ENCODE results near the gene AKT1S1. TPM values are rescaled to one million over a fixed set of nuclear protein-coding genes. Genes with fewer than 3 reads are reported as not detected.

AKT1S1 gene
- total and polyA plus RNA-seq, 2 donors (not counting 1 experiment from before 2014, with no cell fraction given): 16.6 to 23.0 TPM

DNA sequence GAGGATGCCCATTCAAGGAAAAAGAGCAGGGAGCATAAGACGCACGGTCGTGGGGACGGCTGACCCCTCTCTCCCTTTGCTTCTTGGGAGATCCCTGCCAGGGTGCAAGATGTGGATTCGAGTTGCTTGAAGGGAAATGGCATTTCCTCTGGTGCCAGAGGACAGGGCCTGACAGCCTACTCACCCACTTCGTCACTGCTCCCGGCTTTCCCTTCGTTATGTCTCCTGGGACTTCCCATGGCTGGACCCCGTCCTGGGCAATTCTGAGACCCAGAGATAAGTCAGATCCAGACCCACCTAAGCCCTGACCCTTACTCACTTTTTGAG lies 1.6 kb upstream of the AKT1S1 start:
- Mint-ChIP-seq H3K27ac (peak overlapping the region; percentile 53), H3K9me3 (ENCODE audit: insufficient read depth) (no peaks in the 10 kb centered on the region), H3K4me1 (peaks cover 21% of the 10 kb centered on the region), H3K4me3 (no peak overlapping the region), H3K27me3 (no peaks in the 10 kb centered on the region)
- intact Hi-C loops (cut with micrococcal nuclease): loop anchor here (1.0 kb wide), 1 partner anchor 12 kb away; no protein-coding TSS in a partner anchor
- H3K4me1 ChIP-seq (ENCODE audit: control insufficient read depth in 2 of 2, insufficient read depth in 2 of 2, low read length in 2 of 2): peaks cover 12 to 20% of the 10 kb centered on the region in 2 donors
- ChIA-PET CTCF (interaction anchor here (0.6 to 1.2 kb wide), 2 partner anchors 10 to 485 kb away, joined by 3 to 4 read pairs; no protein-coding TSS in a partner anchor), POLR2A (interaction anchor here (0.7 kb wide), 1 partner anchor 752 kb away, joined by 4 read pairs; no protein-coding TSS in a partner anchor)
- no peaks in the 10 kb centered on the region for H3K27me3 ChIP-seq (replicated peaks in 1 of 4; ENCODE audit: control extremely low read depth in 1 of 4, control insufficient read depth in 3 of 4, insufficient read depth in 4 of 4, low read length in 3 of 4)
- peaks cover 0 to 51% of the 10 kb centered on the region in 2 experiments for H3K36me3 ChIP-seq (replicated peaks in 1 of 2; ENCODE audit: control extremely low read depth in 1 of 2, control insufficient read depth in 1 of 2, extremely low read depth in 1 of 2, insufficient read depth in 2 of 2, low read length in 1 of 2)
- DNase-seq (no peak), ATAC-seq (ENCODE audit: low read depth) (no peak)
- H3K27ac ChIP-seq (ENCODE audit: low read length in 2 of 2): peak overlapping the region in 1 of 2 donors; percentile 98
- H3K4me2 ChIP-seq (replicated peaks; ENCODE audit: low read depth, low read length, poor library complexity, severe bottlenecking): peak overlapping the region; percentile 93
- no peaks in the 10 kb centered on the region for H3K9me3 ChIP-seq (ENCODE audit: control extremely low read depth in 1 of 3, control insufficient read depth in 2 of 3, insufficient read depth in 1 of 3, low read length in 2 of 3)
- no peak overlapping the region for H2AFZ ChIP-seq (ENCODE audit: insufficient read depth, low read depth, low read length, poor library complexity, severe bottlenecking)
- 92% methylated on average over 8 of the region's 9 CpGs for WGBS (ENCODE audit: insufficient coverage)
- no peak overlapping the region for H3K4me3 ChIP-seq (ENCODE audit: control extremely low read depth in 1 of 5, extremely low read depth in 1 of 5, insufficient read depth in 1 of 5, low read depth in 2 of 5, low read length in 4 of 5)
- H3K79me2 ChIP-seq (ENCODE audit: control insufficient read depth, insufficient read depth, low read length): peaks cover 35% of the 10 kb centered on the region
- H3K9ac ChIP-seq (ENCODE audit: low read length): no peak overlapping the region
- peaks cover 47% of the 10 kb centered on the region for H4K20me1 ChIP-seq (ENCODE audit: control insufficient read depth, insufficient read depth, low read length, poor library complexity, severe bottlenecking)
- no peak for TF ChIP-seq CTCF (IDR thresholded peaks at IDR 0.05)
- no peak for TF ChIP-seq EZH2 (IDR thresholded peaks at IDR 0.05; ENCODE audit: borderline replicate concordance, insufficient read depth, low read depth, low read length, poor library complexity, severe bottlenecking)
